Thyroid gland (tissue), 4 donors: ENCODE data around the gene ANKRD28.

ENCODE experiments used
- CTCF ChIP-seq, 6 experiments: fragments of 200-600 bp in 3 of 6; fragments of 450-650 bp in 3 of 6; sonication (generic) in 3 of 6; IDR thresholded peaks; one replicate each; pipeline ENCODE4 v1.5.1; 2016 to 2019; ENCODE audit warnings: antibody characterized with exemption in 6 of 6, mild to moderate bottlenecking in 2 of 6, inconsistent platforms in 1 of 6, moderate library complexity in 1 of 6
- POLR2A ChIP-seq, 2 donors: fragments of 450-650 bp; IDR thresholded peaks; one replicate each; pipeline ENCODE4 v1.6.1; 2017; ENCODE audit warnings: antibody characterized with exemption in 2 of 2, mild to moderate bottlenecking in 2 of 2, moderate library complexity in 1 of 2

GRCh38 chr3:15809313-15809712 is 11.5 kb upstream of the ANKRD28 start:
- TF ChIP-seq POLR2A (IDR thresholded peaks at IDR 0.05) = no peak
- TF ChIP-seq CTCF (IDR thresholded peaks at IDR 0.05) = no peak
